GM21360 (cell line): ENCODE results near the gene CBFA2T3.
"Not testable (repeated sequence)": the region's sequence is repeated elsewhere in the genome, so short reads cannot be mapped to it uniquely, and the experiment has no call there.

ENCODE experiments used
- ATAC-seq: cut with Tn5 transposase; IDR thresholded peaks from one replicate; pipeline ENCODE4 v1.9.1; 2021; ENCODE audit warnings: mild to moderate bottlenecking, moderate library complexity; ENCODE audit not compliant: unreplicated experiment

The CBFA2T3 gene

DNA sequence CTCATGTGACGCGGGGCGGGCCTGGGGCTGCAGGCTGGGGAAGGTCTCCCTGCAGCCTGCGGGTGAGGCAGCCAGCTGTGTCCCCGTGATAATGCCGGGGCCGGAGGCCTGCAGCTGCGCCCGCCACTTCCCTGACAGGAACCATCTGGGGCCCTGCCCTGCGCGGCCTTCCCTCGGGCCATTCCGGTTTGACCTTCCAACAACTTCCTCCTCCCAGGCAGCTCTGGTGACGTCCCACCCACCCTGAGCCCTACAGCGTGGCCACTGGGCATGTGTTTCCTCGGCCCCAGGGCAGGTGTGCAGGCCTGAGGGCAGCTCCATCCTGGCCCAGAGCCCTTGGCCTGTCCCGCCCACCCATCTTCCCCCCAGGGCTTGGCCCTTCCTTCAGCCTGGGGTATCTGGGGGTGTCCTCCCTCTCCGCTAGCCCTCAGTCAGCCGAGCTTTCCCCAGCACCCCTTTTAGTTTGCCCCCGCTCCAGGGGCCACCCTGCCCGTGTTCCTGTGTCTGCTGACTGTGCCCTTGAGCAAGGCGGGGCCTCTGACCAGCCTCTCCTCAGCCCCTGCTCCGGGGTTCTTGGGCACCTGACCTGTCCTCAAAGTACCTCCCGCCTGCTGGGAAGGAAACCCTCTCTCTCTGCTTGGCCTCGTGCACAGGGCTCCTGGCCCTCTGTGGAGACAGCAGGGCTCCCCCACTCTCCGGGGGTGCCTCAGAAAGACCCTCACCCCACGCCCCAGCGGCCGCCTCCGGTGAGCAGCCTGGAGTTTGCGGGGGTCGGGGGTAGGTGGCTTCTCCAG, at the start of gene CBFA2T3:
TSS of gene CBFA2T3 (minus strand) at position 190 of the 794 bp plus-strand sequence. CDS start 400 bp downstream, outside the sequence.
- no peak for ATAC-seq

DNA sequence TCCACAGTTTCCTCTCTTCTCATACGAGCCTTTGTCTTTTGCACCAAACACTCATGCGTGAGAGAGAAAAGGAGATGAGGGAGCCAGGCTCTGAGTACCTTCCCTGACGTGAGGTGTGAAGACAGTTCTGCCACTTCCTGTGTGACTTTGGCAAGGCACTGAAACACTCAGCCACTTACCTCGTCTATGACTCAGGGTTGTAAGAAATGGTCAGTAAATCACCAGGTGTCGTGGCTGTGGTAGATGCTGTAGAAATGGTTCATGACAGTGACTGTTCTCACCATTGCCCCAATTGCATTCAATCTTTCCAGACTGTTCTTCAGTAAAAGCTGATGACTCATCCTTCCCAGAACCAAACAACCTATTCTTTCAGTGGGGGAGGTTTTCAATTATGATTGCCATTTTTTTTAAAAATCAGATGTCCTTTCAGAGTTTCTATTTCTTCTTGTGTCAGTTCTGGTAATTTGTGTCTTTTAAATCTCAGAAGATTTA, 49.2 kb upstream of the CBFA2T3 start:
- no peak for ATAC-seq

DNA sequence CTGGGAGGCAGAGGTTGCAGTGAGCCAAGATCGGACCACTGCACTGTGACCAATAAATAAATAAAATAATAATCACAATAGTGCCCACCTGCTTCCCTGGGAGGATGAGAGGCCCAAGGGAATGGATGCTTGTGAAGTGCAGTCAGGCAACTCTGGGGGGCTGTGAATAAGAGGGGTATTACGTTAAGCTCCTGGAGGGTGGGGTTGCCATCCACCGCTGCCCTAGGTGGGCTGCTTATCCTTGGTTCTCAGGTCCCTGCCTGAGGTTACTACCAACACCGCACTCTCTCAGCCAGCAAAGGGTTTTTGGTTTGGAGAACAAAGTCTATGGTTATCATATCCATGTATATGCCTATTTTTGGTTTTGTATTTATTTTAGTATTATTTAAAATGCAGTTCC, 48.6 kb upstream of the CBFA2T3 start:
- no peak for ATAC-seq

DNA sequence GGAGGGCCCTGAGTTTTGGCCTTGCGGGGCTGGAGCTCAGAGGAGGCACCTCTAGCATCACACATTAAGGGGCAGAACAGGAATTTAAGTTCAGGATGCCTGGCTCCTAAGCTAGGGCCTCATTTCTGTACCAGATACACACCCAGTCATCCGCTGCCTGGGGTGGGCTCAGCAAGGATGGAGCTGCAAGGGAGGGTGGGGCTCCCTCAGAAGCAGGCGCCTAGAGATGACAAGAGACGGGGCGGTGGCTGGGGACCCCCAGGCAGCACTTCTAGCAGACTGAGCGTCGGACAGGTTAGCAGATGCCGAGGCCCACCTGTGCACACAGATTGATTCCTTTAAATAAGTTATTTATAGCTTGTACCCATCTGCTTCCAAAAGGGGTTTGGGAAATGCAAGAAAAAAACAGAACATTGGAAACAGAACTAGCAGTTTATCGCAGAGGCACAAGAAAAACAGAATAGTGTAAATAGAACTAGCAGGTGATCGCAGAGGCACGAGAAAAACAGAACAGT, 47.6 kb upstream of the CBFA2T3 start:
- no peak for ATAC-seq

GRCh38 chr16:89023621-89024511, 46.9 kb upstream of the CBFA2T3 start:
- ATAC-seq = no peak

DNA sequence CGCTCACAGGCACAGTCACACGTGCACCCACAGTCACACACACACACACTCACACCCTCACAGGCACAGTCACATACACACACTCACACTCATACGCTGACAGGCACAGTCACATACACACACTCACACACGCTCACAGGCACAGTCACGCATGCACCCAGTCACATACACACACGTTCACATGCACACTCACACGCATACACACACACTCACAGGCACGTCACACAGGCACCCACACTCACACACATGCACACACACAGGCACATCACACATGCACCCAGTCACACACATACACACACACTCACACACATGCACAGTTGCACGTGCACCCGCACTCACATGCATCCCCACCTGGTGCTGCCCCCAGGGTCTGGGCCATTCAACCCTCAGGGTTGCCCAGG, 46.1 kb upstream of the CBFA2T3 start:
- no peak for ATAC-seq

- ATAC-seq = no peak
These were observed 45.2 kb upstream of the CBFA2T3 start for GRCh38 chr16:89022051-89022836.

DNA sequence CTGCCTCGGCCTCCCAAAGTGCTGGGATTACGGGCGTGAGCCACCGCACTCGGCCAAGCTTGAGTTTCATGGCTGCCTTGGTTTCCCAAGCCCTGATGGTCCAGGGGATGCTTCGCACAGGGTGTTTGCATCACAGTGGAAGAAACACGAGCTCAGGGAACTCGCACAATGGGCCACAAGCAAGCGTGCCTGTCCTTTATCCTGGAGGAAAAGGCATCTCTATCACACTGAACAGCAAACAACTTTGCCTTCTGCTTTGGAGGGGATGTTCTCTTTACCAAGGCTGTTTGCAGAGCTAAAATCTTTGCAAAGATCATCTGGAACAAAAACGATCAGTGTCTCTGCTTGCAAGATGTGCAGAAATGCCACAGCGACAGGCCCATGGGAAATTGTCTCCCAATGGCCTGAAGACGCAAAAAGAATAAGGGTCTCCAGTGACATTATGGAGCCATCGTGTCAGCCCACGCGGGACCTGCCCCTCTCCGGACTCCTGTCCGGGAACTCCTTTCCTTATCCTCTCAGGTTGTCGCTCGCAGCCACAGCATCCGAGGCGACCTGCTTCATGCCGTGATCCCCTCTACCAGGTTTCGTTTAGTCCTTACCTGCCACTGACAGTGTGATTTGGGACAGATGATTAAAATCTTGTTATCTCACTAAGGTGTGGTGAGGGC, 44.1 kb upstream of the CBFA2T3 start:
- ATAC-seq = no peak

DNA sequence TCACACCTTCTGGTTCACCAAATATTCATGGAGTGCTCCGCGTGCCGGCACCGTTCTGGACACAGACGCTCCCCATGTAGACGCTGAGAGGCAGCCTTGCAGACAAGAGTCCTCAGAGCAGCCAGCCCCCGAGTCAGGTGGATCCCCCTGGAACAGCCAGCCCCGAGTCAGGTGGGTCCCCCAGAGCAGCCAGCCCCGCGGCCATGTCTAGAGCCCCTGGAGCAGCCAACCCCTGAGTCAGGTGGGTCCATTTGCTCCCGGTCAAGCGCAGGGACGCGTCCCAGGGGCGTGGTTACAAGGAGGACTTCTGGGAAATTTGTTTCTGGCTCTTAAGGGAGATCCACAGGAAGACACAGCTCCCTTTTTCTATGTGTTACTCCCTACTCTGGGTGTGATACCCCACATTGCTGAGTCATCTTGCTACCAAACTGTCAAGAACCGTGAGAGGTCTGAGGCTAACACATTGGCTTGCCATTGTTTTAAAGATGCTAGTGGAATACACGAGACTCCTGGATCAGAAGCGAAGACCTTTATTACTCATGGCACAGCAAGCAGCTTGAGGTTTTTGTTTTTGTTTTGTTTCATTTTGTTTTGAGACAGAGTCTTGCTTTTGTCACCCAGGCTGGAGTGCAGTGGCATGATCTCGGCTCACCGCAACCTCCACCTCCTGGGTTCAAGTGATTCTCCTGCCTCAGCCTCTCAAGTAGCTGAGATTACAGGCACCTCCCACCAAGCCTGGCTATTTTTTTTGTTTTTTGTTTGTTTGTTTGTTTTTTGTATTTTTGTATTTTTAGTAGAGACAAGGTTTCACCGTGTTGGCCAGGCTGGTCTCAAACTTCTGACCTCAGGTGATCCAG, 43.3 kb upstream of the CBFA2T3 start:
- ATAC-seq = no peak

GRCh38 chr16:89019511-89019910, 42.5 kb upstream of the CBFA2T3 start:
- no peak for ATAC-seq

- ATAC-seq = no peak
These were observed 41.5 kb upstream of the CBFA2T3 start for GRCh38 chr16:89018282-89019158.

- no peak for ATAC-seq
These were observed 40.7 kb upstream of the CBFA2T3 start for GRCh38 chr16:89017543-89018281.

GRCh38 chr16:89016561-89016960, 39.6 kb upstream of the CBFA2T3 start:
- ATAC-seq = not testable (repeated sequence)

DNA sequence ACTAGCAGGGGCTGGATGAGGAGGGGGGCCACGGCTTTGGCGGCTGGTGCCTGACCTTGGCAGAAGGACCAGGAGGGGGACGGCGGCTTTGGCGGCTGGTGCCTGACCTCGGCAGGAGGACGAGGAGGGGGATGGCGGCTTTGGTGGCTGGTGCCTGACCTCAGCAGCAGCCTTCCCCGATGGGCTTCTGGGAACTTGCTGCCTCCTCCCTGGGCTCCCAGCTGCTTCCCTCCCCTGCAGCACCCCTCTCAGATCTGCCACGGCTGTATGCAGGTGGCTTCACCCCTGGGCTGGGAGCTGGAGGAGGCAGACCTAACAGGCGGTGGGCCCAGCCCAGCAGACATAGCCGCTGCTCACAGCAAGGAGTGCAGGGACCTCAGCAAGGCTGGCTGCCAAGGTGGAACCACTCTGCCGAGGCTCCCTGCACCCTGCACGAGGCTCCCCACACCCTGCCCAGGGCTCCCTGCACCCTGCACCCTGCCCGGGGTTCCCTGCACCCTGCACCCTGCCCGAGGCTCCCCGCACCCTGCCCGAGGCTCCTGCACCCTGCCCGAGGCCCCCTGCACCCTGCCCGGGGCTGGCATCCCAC, 38.4 kb upstream of the CBFA2T3 start:
- no peak for ATAC-seq

DNA sequence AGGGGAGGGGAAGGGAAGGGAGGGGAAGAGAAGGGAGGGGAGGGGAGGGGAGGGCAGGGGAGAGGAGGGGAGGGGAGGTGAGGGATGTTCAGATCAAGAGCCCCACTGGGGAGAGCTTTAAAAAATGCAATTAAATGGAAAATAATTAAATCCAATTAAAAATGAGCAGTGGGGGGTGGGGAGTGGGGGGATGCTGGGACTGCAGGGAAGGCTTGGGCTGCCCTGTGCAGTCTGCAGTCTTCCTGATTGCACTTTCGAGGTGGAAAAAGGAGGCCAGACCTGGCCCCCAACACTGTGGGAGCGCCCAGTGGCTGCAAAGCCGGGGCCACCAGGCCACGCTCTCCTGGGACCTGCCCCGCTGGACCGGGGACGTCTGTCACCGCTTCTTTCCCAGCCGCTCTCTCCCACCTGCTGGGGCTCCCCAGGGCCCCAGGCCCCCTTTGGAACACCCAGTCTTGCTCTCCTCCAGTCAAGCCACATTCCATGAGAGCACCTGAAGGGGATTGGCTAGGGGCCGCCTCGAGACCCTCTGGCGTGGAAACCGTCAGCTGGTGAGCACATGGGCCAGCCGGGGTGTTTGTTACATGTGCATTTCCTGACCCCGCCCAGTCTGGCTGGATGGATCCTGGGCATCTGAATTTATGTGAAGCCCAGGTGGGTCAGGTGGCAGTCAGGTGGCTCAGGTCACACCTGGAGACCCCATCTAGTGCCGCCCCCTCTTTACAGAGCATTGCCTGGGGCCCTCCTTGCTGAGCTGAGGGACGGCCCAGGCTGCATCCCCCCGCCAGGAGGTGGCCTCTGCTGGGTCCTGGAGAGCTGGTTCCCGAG, 37.6 kb upstream of the CBFA2T3 start:
- no peak for ATAC-seq

GRCh38 chr16:89013692-89014402, 36.8 kb upstream of the CBFA2T3 start:
- ATAC-seq = no peak
